ENCODE results near the gene L3MBTL4.

- TF ChIP-seq POLR2A (IDR thresholded peaks at IDR 0.05) (no peak), CTCF (IDR thresholded peaks at IDR 0.05) (no peak)
These were observed 308.5 kb downstream of the L3MBTL4 start for GRCh38 chr18:6106091-6106685.
